Choroid plexus epithelial cell (primary cell): ENCODE results near the gene PPARA.

Source experiments
- DNase-seq: peaks from one replicate; pipeline ENCODE4 v3.0.0-alpha.2; 2010; ENCODE audit warnings: low read depth
- H3K4me3 ChIP-seq: 2 replicates; pipeline ENCODE4 v1.5.1; 2011; ENCODE audit warnings: low read depth, mild to moderate bottlenecking, control low read depth, low read length, moderate library complexity
- TF ChIP-seq, protein P1 (sequence below): conservative IDR thresholded peaks from 2 replicates; pipeline ENCODE4 v1.5.1; 2011; ENCODE audit warnings: low read depth, mild to moderate bottlenecking, control low read depth, inconsistent platforms, low read length, moderate library complexity

The PPARA gene

DNA sequence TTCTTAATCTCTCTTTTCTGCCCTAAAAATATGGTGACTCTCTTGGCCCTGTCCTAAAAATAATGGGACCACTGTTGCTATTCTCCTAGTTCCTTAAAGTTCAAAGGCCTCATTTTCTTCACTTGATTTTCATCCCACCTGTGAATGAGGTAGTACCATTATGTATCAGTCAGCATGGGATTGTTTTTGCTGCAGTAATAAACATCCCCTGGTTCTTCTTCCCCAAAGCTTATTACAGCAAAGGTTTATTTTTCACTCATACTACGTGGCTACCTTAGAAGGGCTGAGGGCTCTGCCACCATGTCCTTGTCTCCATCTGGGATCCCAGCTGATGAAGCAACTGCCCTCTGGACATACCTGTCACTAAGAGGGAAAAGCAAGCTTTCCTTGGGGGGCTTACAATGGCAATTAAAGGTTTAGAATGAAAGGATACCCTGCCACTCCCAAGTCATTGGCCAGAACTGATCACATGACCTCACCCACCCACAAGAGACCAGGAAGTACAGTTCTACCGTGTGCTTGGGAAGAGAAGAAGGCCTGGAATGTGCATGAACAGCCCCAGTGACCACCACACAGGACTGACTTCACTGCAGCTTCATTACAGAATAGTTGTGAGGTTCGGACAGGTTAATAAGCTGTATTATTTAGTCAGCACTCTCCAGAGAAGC lies 125.3 kb downstream of the PPARA start:
- TF ChIP-seq, protein P1, sequence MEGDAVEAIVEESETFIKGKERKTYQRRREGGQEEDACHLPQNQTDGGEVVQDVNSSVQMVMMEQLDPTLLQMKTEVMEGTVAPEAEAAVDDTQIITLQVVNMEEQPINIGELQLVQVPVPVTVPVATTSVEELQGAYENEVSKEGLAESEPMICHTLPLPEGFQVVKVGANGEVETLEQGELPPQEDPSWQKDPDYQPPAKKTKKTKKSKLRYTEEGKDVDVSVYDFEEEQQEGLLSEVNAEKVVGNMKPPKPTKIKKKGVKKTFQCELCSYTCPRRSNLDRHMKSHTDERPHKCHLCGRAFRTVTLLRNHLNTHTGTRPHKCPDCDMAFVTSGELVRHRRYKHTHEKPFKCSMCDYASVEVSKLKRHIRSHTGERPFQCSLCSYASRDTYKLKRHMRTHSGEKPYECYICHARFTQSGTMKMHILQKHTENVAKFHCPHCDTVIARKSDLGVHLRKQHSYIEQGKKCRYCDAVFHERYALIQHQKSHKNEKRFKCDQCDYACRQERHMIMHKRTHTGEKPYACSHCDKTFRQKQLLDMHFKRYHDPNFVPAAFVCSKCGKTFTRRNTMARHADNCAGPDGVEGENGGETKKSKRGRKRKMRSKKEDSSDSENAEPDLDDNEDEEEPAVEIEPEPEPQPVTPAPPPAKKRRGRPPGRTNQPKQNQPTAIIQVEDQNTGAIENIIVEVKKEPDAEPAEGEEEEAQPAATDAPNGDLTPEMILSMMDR: no peak
- no peak for DNase-seq
- H3K4me3 ChIP-seq: no peak overlapping the region

GRCh38 chr22:46276563-46276962 lies 126.2 kb downstream of the PPARA start:
- TF ChIP-seq, protein P1: no peak
- DNase-seq: no peak
- no peak overlapping the region for H3K4me3 ChIP-seq

DNA sequence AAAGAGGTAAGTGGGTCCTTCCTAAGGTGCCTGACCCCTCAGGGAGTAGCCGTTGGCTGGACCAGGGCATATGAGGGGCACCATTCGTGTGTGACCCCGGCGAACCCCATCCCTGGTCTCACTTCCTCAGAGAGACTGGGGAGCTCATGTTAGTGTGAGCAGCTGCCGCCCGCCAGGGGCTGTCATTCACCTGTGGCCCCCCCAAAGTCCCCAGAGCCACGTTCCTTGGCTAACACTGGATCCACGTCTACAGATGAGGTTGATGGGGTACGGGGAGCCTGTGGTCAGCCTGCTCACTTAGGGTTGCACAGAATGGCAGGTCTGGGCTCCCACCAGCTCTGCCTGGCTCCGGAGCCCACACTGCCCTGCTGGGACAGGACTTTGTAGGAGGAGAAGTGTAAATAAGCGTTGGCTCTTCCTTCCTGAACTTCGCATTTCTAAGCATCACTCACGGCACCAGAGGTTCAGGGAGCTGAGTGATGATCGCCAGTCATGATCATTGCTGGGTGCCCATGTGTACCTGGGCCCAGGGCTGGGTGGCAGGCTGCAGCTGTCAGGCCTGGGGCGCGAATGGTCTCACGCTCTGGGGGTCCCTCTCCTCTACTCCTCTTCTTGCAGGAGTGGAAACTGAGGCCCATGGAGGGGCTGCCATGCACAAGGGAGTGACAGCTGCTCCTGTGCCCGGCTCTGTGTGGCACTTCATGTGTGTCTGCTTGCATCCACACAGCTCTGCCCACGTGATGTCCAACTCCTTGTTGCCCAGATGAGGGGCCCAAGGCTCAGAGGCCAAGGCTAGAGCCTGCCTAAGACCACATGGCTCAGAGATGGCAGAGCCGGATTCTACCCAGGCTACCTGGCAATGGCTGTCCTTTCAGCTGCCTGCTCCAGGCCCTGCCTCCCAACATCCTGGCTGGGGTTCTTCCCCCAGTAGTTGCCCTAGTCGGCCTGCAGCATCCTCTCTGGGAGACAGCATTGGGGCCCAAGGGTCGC lies 128.6 kb downstream of the PPARA start:
- no peak overlapping the region for H3K4me3 ChIP-seq
- DNase-seq: no peak
- TF ChIP-seq, protein P1: no peak

- no peak for DNase-seq
- TF ChIP-seq, protein P1: no peak
- no peak overlapping the region for H3K4me3 ChIP-seq
These were observed 129.9 kb downstream of the PPARA start for GRCh38 chr22:46280063-46280817.

GRCh38 chr22:46280999-46281623 lies 130.8 kb downstream of the PPARA start:
- H3K4me3 ChIP-seq: no peak overlapping the region

More at GRCh38 chr22:46280999-46281623, 130.8 kb downstream of the PPARA start:
- TF ChIP-seq, protein P1: no peak
- DNase-seq: no peak
